Right cardiac atrium (tissue), 5 donors: ENCODE results near the gene TARDBP. TPM values are rescaled to one million over a fixed set of nuclear protein-coding genes. Genes with fewer than 3 reads are reported as not detected.
"Not testable (repeated sequence)": the region's sequence is repeated elsewhere in the genome, so short reads cannot be mapped to it uniquely, and the experiment has no call there.

ENCODE experiments used
- ATAC-seq, 2 donors: fragments of 200-7000 bp; cut with Tn5 transposase; one replicate each; pipeline versions ENCODE4 v1.8.0 to v1.9.1; 2020; ENCODE audit warnings: moderate library complexity in 2 of 2, mild to moderate bottlenecking in 1 of 2
- DNase-seq, 3 donors: peaks; one replicate each; pipeline ENCODE4 v3.0.0-alpha.2; 2020
- H3K27ac ChIP-seq: one replicate; pipeline ENCODE4 v1.5.1; 2013; ENCODE audit warnings: mild to moderate bottlenecking, low read length, control low read depth, moderate library complexity
- H3K27me3 ChIP-seq: one replicate; pipeline ENCODE4 v1.6.1; 2013; ENCODE audit not compliant: control insufficient read depth, insufficient read depth
- H3K4me1 ChIP-seq: one replicate; pipeline ENCODE4 v1.6.1; 2013; ENCODE audit warnings: low read length; ENCODE audit not compliant: control insufficient read depth, insufficient read depth
- H3K4me3 ChIP-seq: one replicate; pipeline ENCODE4 v1.5.1; 2013; ENCODE audit warnings: low read length, control low read depth
- H3K9me3 ChIP-seq: one replicate; pipeline ENCODE4 v1.6.1; 2013; ENCODE audit warnings: low read length; ENCODE audit not compliant: control insufficient read depth
- WGBS: extraction: QIAGEN DNeasy Blood & Tissue Kit; methylation state at CpG from one replicate; pipeline ENCODE4 v1.1.7; 2013; 5-methylcytosine and 5-hydroxymethylcytosine counted together
- intact Hi-C, 4 donors: fragments of 100-400 bp; cut with DNase I; formaldehyde crosslinking; loops; one replicate each; pipeline versions ENCODE4 v1.11.0 to v1.14.0; 2022 to 2023
- polyA plus RNA-seq: library from polyadenylated mRNA; stranded (reverse); fragments of 200-250 nt; gene quantifications from one replicate; pipeline ENCODE4 v1.2.3, GENCODE V29; 2013
- total RNA-seq, 4 donors: library from RNA; stranded (reverse); fragmentation: NEBNext Ultra II Directional; extraction: Animal tissue kit (Norgen Biotek cat#: 25700); gene quantifications; one replicate each; pipeline ENCODE4 v1.2.1, GENCODE V29; 2021
- donor health status: healthy with polysubstance abuse.
- donor health status: DM: no; HTN: yes; CAD: no.
- donor health status: DM: no; HTN: no; CAD: no.
- donor health status: DM: no; HTN: yes; CAD: no; lungs with severe emphysema.
- donor health status: DM: yes; HTN: yes; CAD: no.

TARDBP gene
- total and polyA plus RNA-seq, 5 donors: 78.7 to 137 (median 113) TPM

GRCh38 chr1:10996100-10996499, 16.4 kb upstream of the TARDBP start:
- Histone ChIP-seq H3K9me3 (no peaks in the 10 kb centered on the region), H3K27ac (no peak overlapping the region), H3K27me3 (no peaks in the 10 kb centered on the region), H3K4me3 (no peak overlapping the region), H3K4me1 (no peaks in the 10 kb centered on the region)
- no peak for DNase-seq
- ATAC-seq: no peak
- WGBS: 78% methylated on average over 3 of the region's 3 CpGs
- intact Hi-C loops: no loop called here

GRCh38 chr1:11000526-11000925, 11.9 kb upstream of the TARDBP start:
- intact Hi-C loops: no loop called here
- no peak overlapping the region for H3K4me3 ChIP-seq

GRCh38 chr1:11013160-11013531, 692 bp downstream of the TARDBP start:
- WGBS: 2% methylated on average over 11 of the region's 11 CpGs
- H3K4me1 ChIP-seq: peaks cover 4% of the 10 kb centered on the region
- ATAC-seq: peak in 1 of 2 donors; percentile 1

More at GRCh38 chr1:11000526-11000925, 11.9 kb upstream of the TARDBP start:
- Histone ChIP-seq H3K27me3 (no peaks in the 10 kb centered on the region), H3K27ac (no peak overlapping the region), H3K4me1 (no peaks in the 10 kb centered on the region), H3K9me3 (no peaks in the 10 kb centered on the region)
- WGBS: 88% methylated on average over 1 of the region's 1 CpG
- ATAC-seq: no peak
- no peak for DNase-seq

GRCh38 chr1:11019358-11019757, 6.9 kb downstream of the TARDBP start:
- H3K9me3 ChIP-seq, intact Hi-C loops, ATAC-seq, H3K27me3 ChIP-seq, H3K27ac ChIP-seq, DNase-seq, H3K4me3 ChIP-seq, H3K4me1 ChIP-seq: not testable (repeated sequence)
- whole genome bisulfite sequencing: 81% methylated on average over 8 of the region's 8 CpGs

More at GRCh38 chr1:11013160-11013531, 692 bp downstream of the TARDBP start:
- Histone ChIP-seq H3K27ac (peak overlapping the region; percentile 6), H3K9me3 (no peaks in the 10 kb centered on the region), H3K27me3 (no peaks in the 10 kb centered on the region), H3K4me3 (peak overlapping the region; percentile 53)
- no peak for DNase-seq
- intact Hi-C loops: no loop called here

- Histone ChIP-seq H3K4me1 (no peaks in the 10 kb centered on the region), H3K4me3 (no peak overlapping the region), H3K27ac (no peak overlapping the region), H3K27me3 (no peaks in the 10 kb centered on the region), H3K9me3 (no peaks in the 10 kb centered on the region)
- DNase-seq (no peak), ATAC-seq (no peak)
- WGBS: 88% methylated on average over 7 of the region's 7 CpGs
- intact Hi-C loops: no loop called here
Observed at GRCh38 chr1:11019971-11020370, 7.5 kb downstream of the TARDBP start.

GRCh38 chr1:11023201-11023600, 10.7 kb downstream of the TARDBP start:
- no peak overlapping the region for H3K4me3 ChIP-seq
- WGBS: 91% methylated on average over 14 of the region's 14 CpGs
- ATAC-seq (no peak), DNase-seq (no peak)
- H3K27ac ChIP-seq: no peak overlapping the region
- no peaks in the 10 kb centered on the region for H3K9me3 ChIP-seq
- intact Hi-C loops: no loop called here
- H3K4me1 ChIP-seq: no peaks in the 10 kb centered on the region
- H3K27me3 ChIP-seq: no peaks in the 10 kb centered on the region

GRCh38 chr1:11024154-11024873, 11.9 kb downstream of the TARDBP start:
- no peaks in the 10 kb centered on the region for H3K9me3 ChIP-seq
- no peak overlapping the region for H3K27ac ChIP-seq
- DNase-seq: no peak
- ATAC-seq: no peak
- intact Hi-C loops: no loop called here
- H3K4me1 ChIP-seq: no peaks in the 10 kb centered on the region
- 87% methylated on average over 3 of the region's 3 CpGs for WGBS
- H3K27me3 ChIP-seq: no peaks in the 10 kb centered on the region
- no peak overlapping the region for H3K4me3 ChIP-seq

- H3K4me3 ChIP-seq: no peak overlapping the region
- ATAC-seq: no peak
- 80% methylated on average over 2 of the region's 2 CpGs for WGBS
Observed at GRCh38 chr1:11024874-11025203, 12.4 kb downstream of the TARDBP start.

GRCh38 chr1:11025618-11026017, 13.2 kb downstream of the TARDBP start:
- no peak overlapping the region for H3K4me3 ChIP-seq
- ATAC-seq (no peak), DNase-seq (no peak)
- WGBS: 96% methylated on average over 1 of the region's 1 CpG
- no peaks in the 10 kb centered on the region for H3K9me3 ChIP-seq
- intact Hi-C loops: no loop called here
- H3K4me1 ChIP-seq: no peaks in the 10 kb centered on the region
- H3K27ac ChIP-seq: no peak overlapping the region
- no peaks in the 10 kb centered on the region for H3K27me3 ChIP-seq

More at GRCh38 chr1:11024874-11025203, 12.4 kb downstream of the TARDBP start:
- no peak for DNase-seq
- Histone ChIP-seq H3K27me3 (no peaks in the 10 kb centered on the region), H3K4me1 (no peaks in the 10 kb centered on the region), H3K9me3 (no peaks in the 10 kb centered on the region), H3K27ac (no peak overlapping the region)
- intact Hi-C loops: no loop called here

- 70% methylated on average over 1 of the region's 1 CpG for WGBS
- Histone ChIP-seq H3K9me3 (no peaks in the 10 kb centered on the region), H3K4me3 (no peak overlapping the region), H3K27ac (no peak overlapping the region), H3K27me3 (no peaks in the 10 kb centered on the region), H3K4me1 (no peaks in the 10 kb centered on the region)
- intact Hi-C loops: no loop called here
- DNase-seq: no peak
- no peak for ATAC-seq
Observed at GRCh38 chr1:11026052-11026451, 13.6 kb downstream of the TARDBP start.

GRCh38 chr1:11026903-11027302, 14.4 kb downstream of the TARDBP start:
- Histone ChIP-seq H3K4me1 (no peaks in the 10 kb centered on the region), H3K9me3 (no peaks in the 10 kb centered on the region), H3K27ac (no peak overlapping the region), H3K27me3 (no peaks in the 10 kb centered on the region), H3K4me3 (no peak overlapping the region)
- intact Hi-C loops: no loop called here
- DNase-seq: no peak
- 94% methylated on average over 5 of the region's 5 CpGs for WGBS
- no peak for ATAC-seq

- Histone ChIP-seq H3K9me3 (no peaks in the 10 kb centered on the region), H3K27me3 (no peaks in the 10 kb centered on the region), H3K4me1 (no peaks in the 10 kb centered on the region), H3K4me3 (no peak overlapping the region), H3K27ac (no peak overlapping the region)
- DNase-seq: no peak
- 73% methylated on average over 6 of the region's 6 CpGs for WGBS
- no peak for ATAC-seq
- intact Hi-C loops: no loop called here
Observed at GRCh38 chr1:11027316-11027715, 14.9 kb downstream of the TARDBP start.
